Activated CD8-positive, alpha-beta memory T cell treated with anti-CD3 and anti-CD28 coated beads, Interleukin-2, amount 50 U/mL, for 24 hours (primary cell): Measurements from ENCODE around the gene BNIP5.

Source experiments
- DNase-seq: peaks from one replicate; pipeline ENCODE4 v3.0.0-alpha.2; 2020; ENCODE audit errors: extremely low read depth

Gene BNIP5

GRCh38 chr6:36336779-36337241, at the start of gene BNIP5:
Gene BNIP5, minus strand, starts transcription at chr6:36336888. Its CDS starts 6,198 bp downstream, at chr6:36330690.
- DNase-seq: no peak

- no peak for DNase-seq
Observed at GRCh38 chr6:36384095-36384494, 47.4 kb upstream of the BNIP5 start.

GRCh38 chr6:36383606-36384005, 46.9 kb upstream of the BNIP5 start:
- DNase-seq: no peak

GRCh38 chr6:36382976-36383375, 46.3 kb upstream of the BNIP5 start:
- DNase-seq: no peak

GRCh38 chr6:36381502-36382389, 45.1 kb upstream of the BNIP5 start:
- DNase-seq: no peak

GRCh38 chr6:36380166-36380565, 43.5 kb upstream of the BNIP5 start:
- DNase-seq: no peak

GRCh38 chr6:36378936-36379335, 42.2 kb upstream of the BNIP5 start:
- no peak for DNase-seq

- no peak for DNase-seq
Observed at GRCh38 chr6:36378243-36378920, 41.7 kb upstream of the BNIP5 start.

- no peak for DNase-seq
Observed at GRCh38 chr6:36377594-36377993, 40.9 kb upstream of the BNIP5 start.

- DNase-seq: no peak
Observed at GRCh38 chr6:36376742-36377141, 40.1 kb upstream of the BNIP5 start.

- DNase-seq: no peak
Observed at GRCh38 chr6:36376183-36376582, 39.5 kb upstream of the BNIP5 start.

- DNase-seq: no peak
Observed at GRCh38 chr6:36375644-36376155, 39.0 kb upstream of the BNIP5 start.

- no peak for DNase-seq
Observed at GRCh38 chr6:36374972-36375371, 38.3 kb upstream of the BNIP5 start.

GRCh38 chr6:36374194-36374593, 37.5 kb upstream of the BNIP5 start:
- no peak for DNase-seq

GRCh38 chr6:36373368-36374019, 36.8 kb upstream of the BNIP5 start:
- DNase-seq: no peak

- DNase-seq: no peak
Observed at GRCh38 chr6:36372088-36372487, 35.4 kb upstream of the BNIP5 start.

GRCh38 chr6:36371211-36371610, 34.5 kb upstream of the BNIP5 start:
- no peak for DNase-seq

- DNase-seq: no peak
Observed at GRCh38 chr6:36370638-36371037, 34.0 kb upstream of the BNIP5 start.

GRCh38 chr6:36368921-36369865, 32.5 kb upstream of the BNIP5 start:
- DNase-seq: no peak

GRCh38 chr6:36368421-36368820, 31.7 kb upstream of the BNIP5 start:
- no peak for DNase-seq

- DNase-seq: no peak
Observed at GRCh38 chr6:36367743-36368142, 31.1 kb upstream of the BNIP5 start.
